ENCODE data around the gene NAPA. TPM values are rescaled to one million over a fixed set of nuclear protein-coding genes. Genes with fewer than 3 reads are reported as not detected.

NAPA gene
- total RNA-seq, 1 donor from 2014 or later: 132 TPM

GRCh38 chr19:47545061-47545948 is 30.4 kb upstream of the NAPA start:
- Mint-ChIP-seq H3K9me3 (ENCODE audit: unreplicated experiment) (no peaks in the 10 kb centered on the region), H3K27me3 (ENCODE audit: low read depth, unreplicated experiment) (peaks cover 6% of the 10 kb centered on the region), H3K27ac (ENCODE audit: unreplicated experiment) (no peak overlapping the region), H3K4me3 (ENCODE audit: unreplicated experiment) (no peak overlapping the region), H3K36me3 (ENCODE audit: low read depth, unreplicated experiment) (no peaks in the 10 kb centered on the region), H3K4me1 (ENCODE audit: low read depth, unreplicated experiment) (peaks cover 6% of the 10 kb centered on the region)
- H4K20me1 ChIP-seq (ENCODE audit: insufficient read depth, low read length): no peaks in the 10 kb centered on the region
- no peak overlapping the region for H3K27ac ChIP-seq (ENCODE audit: low read depth, low read length)
- DNase-seq (ENCODE audit: low read depth): no peak
- no peaks in the 10 kb centered on the region for H3K9me3 ChIP-seq (ENCODE audit: insufficient read depth, low read depth, low read length)
- no peaks in the 10 kb centered on the region for H3K79me2 ChIP-seq (ENCODE audit: insufficient read depth, low read length)
- TF ChIP-seq EZH2 (IDR thresholded peaks at IDR 0.05; ENCODE audit: insufficient read depth, low read length) (peak; percentile 78), CTCF (IDR thresholded peaks at IDR 0.05; ENCODE audit: insufficient read depth, low read depth, low read length) (no peak)
- peak overlapping the region; percentile 63 for H3K4me2 ChIP-seq (ENCODE audit: low read length)
- peaks cover 19% of the 10 kb centered on the region for H3K27me3 ChIP-seq (ENCODE audit: insufficient read depth, low read length)
- H3K36me3 ChIP-seq (ENCODE audit: insufficient read depth, low read length): no peaks in the 10 kb centered on the region
- peak overlapping the region; percentile 5 for H3K4me3 ChIP-seq (ENCODE audit: insufficient read depth, low read depth, low read length)
- peak overlapping the region; percentile 69 for H2AFZ ChIP-seq (ENCODE audit: low read depth, low read length)
- H3K4me1 ChIP-seq (ENCODE audit: insufficient read depth, low read length): no peaks in the 10 kb centered on the region
- FAIRE-seq: no peak
- H3K9ac ChIP-seq (ENCODE audit: low read length): no peak overlapping the region

- no peak overlapping the region for H3K4me3 ChIP-seq (ENCODE audit: insufficient read depth, low read depth, low read length)
- Mint-ChIP-seq H3K36me3 (ENCODE audit: low read depth, unreplicated experiment) (peaks cover 2% of the 10 kb centered on the region), H3K27me3 (ENCODE audit: low read depth, unreplicated experiment) (peaks cover 12% of the 10 kb centered on the region), H3K4me1 (ENCODE audit: low read depth, unreplicated experiment) (peaks cover 6% of the 10 kb centered on the region), H3K9me3 (ENCODE audit: unreplicated experiment) (no peaks in the 10 kb centered on the region), H3K4me3 (ENCODE audit: unreplicated experiment) (no peak overlapping the region), H3K27ac (ENCODE audit: unreplicated experiment) (no peak overlapping the region)
- TF ChIP-seq EZH2 (IDR thresholded peaks at IDR 0.05; ENCODE audit: insufficient read depth, low read length) (no peak), CTCF (IDR thresholded peaks at IDR 0.05; ENCODE audit: insufficient read depth, low read depth, low read length) (no peak)
- no peaks in the 10 kb centered on the region for H3K79me2 ChIP-seq (ENCODE audit: insufficient read depth, low read length)
- no peaks in the 10 kb centered on the region for H3K9me3 ChIP-seq (ENCODE audit: insufficient read depth, low read depth, low read length)
- H3K9ac ChIP-seq (ENCODE audit: low read length): no peak overlapping the region
- no peaks in the 10 kb centered on the region for H3K4me1 ChIP-seq (ENCODE audit: insufficient read depth, low read length)
- H3K36me3 ChIP-seq (ENCODE audit: insufficient read depth, low read length): no peaks in the 10 kb centered on the region
- H3K27me3 ChIP-seq (ENCODE audit: insufficient read depth, low read length): peaks cover 19% of the 10 kb centered on the region
- no peak for FAIRE-seq
- H3K27ac ChIP-seq (ENCODE audit: low read depth, low read length): no peak overlapping the region
- H2AFZ ChIP-seq (ENCODE audit: low read depth, low read length): no peak overlapping the region
- H3K4me2 ChIP-seq (ENCODE audit: low read length): no peak overlapping the region
- H4K20me1 ChIP-seq (ENCODE audit: insufficient read depth, low read length): no peaks in the 10 kb centered on the region
- DNase-seq (ENCODE audit: low read depth): no peak
These were observed 29.6 kb upstream of the NAPA start for GRCh38 chr19:47544476-47544875.

- Mint-ChIP-seq H3K27me3 (ENCODE audit: low read depth, unreplicated experiment) (peaks cover 11% of the 10 kb centered on the region), H3K9me3 (ENCODE audit: unreplicated experiment) (no peaks in the 10 kb centered on the region), H3K4me3 (ENCODE audit: unreplicated experiment) (no peak overlapping the region), H3K27ac (ENCODE audit: unreplicated experiment) (no peak overlapping the region), H3K36me3 (ENCODE audit: low read depth, unreplicated experiment) (peaks cover 2% of the 10 kb centered on the region), H3K4me1 (ENCODE audit: low read depth, unreplicated experiment) (peaks cover 6% of the 10 kb centered on the region)
- Histone ChIP-seq H3K27ac (ENCODE audit: low read depth, low read length) (no peak overlapping the region), H3K79me2 (ENCODE audit: insufficient read depth, low read length) (no peaks in the 10 kb centered on the region), H3K9me3 (ENCODE audit: insufficient read depth, low read depth, low read length) (no peaks in the 10 kb centered on the region), H3K36me3 (ENCODE audit: insufficient read depth, low read length) (no peaks in the 10 kb centered on the region), H3K4me2 (ENCODE audit: low read length) (no peak overlapping the region), H3K9ac (ENCODE audit: low read length) (no peak overlapping the region), H3K4me3 (ENCODE audit: insufficient read depth, low read depth, low read length) (no peak overlapping the region), H4K20me1 (ENCODE audit: insufficient read depth, low read length) (no peaks in the 10 kb centered on the region), H2AFZ (ENCODE audit: low read depth, low read length) (no peak overlapping the region), H3K27me3 (ENCODE audit: insufficient read depth, low read length) (peaks cover 17% of the 10 kb centered on the region), H3K4me1 (ENCODE audit: insufficient read depth, low read length) (no peaks in the 10 kb centered on the region)
- no peak for TF ChIP-seq CTCF (IDR thresholded peaks at IDR 0.05; ENCODE audit: insufficient read depth, low read depth, low read length)
- TF ChIP-seq EZH2 (IDR thresholded peaks at IDR 0.05; ENCODE audit: insufficient read depth, low read length): no peak
- no peak for DNase-seq (ENCODE audit: low read depth)
- FAIRE-seq: no peak
These were observed 29.2 kb upstream of the NAPA start for GRCh38 chr19:47544075-47544474.
